Neural cell (in vitro differentiated cells): Measurements from ENCODE around the gene UBASH3A.

Experiments
- CTCF ChIP-seq: fragments of 450-650 bp; IDR thresholded peaks from 2 replicates; pipeline ENCODE4 v1.5.1; 2014; ENCODE audit warnings: antibody characterized with exemption, mild to moderate bottlenecking, moderate library complexity; ENCODE audit not compliant: poor library complexity, severe bottlenecking
- EP300 ChIP-seq: fragments of 450-650 bp; conservative IDR thresholded peaks from 2 replicates; pipeline ENCODE4 v1.6.1; 2014; ENCODE audit warnings: antibody characterized with exemption, mild to moderate bottlenecking, moderate library complexity; ENCODE audit not compliant: poor library complexity, severe bottlenecking
- EZH2 ChIP-seq: fragments of 200-600, 300-800 bp; shearing (Covaris generic), sonication (generic); IDR thresholded peaks from 2 replicates; pipeline ENCODE4 v1.6.1; 2014; ENCODE audit warnings: antibody characterized with exemption, low read length, borderline replicate concordance, mild to moderate bottlenecking; ENCODE audit not compliant: insufficient read depth, poor library complexity, severe bottlenecking
- POLR2AphosphoS5 ChIP-seq: IDR thresholded peaks from 2 replicates; pipeline ENCODE4 v1.6.1; 2012
- RAD21 ChIP-seq: fragments of 450-650 bp; conservative IDR thresholded peaks from 2 replicates; pipeline ENCODE4 v1.6.1; 2014; ENCODE audit warnings: antibody characterized with exemption, mild to moderate bottlenecking, moderate library complexity
- REST ChIP-seq: IDR thresholded peaks from 2 replicates; pipeline ENCODE4 v1.6.1; 2012; ENCODE audit warnings: borderline replicate concordance
- SMC3 ChIP-seq: fragments of 450-650 bp; conservative IDR thresholded peaks from 2 replicates; pipeline ENCODE4 v1.6.1; 2014; ENCODE audit warnings: antibody characterized with exemption, mild to moderate bottlenecking, moderate library complexity; ENCODE audit not compliant: poor library complexity
- TAF1 ChIP-seq: IDR thresholded peaks from 2 replicates; pipeline ENCODE4 v1.6.1; 2012; ENCODE audit warnings: low read depth

- TF ChIP-seq EZH2 (no peak), CTCF (no peak), EP300 (no peak), TAF1 (no peak), RAD21 (no peak), REST (no peak), POLR2AphosphoS5 (no peak), SMC3 (no peak)
These were observed 29.7 kb upstream of the UBASH3A start for GRCh38 chr21:42373908-42374455.
